GM23248 (cell line): ENCODE measurements around the gene COL6A1.

Experiments
- EZH2 ChIP-seq: fragments of 200-600 bp; sonication (generic); IDR thresholded peaks from 2 replicates; pipeline ENCODE4 v1.6.1; 2018; ENCODE audit warnings: antibody characterized with exemption, mild to moderate bottlenecking; ENCODE audit not compliant: insufficient read depth, poor library complexity, severe bottlenecking
- EZH2phosphoT487 ChIP-seq: fragments of 200-600 bp; sonication (generic); IDR thresholded peaks from 2 replicates; pipeline ENCODE4 v1.6.1; 2018; ENCODE audit warnings: antibody characterized with exemption, moderate library complexity, mild to moderate bottlenecking, low read depth; ENCODE audit not compliant: insufficient read depth

GRCh38 chr21:45941717-45942546 lies 39.6 kb upstream of the COL6A1 start:
- TF ChIP-seq EZH2 (no peak), EZH2phosphoT487 (no peak)
